GM19438 (cell line): ENCODE measurements around the gene C10orf90.

Experiments used
- ATAC-seq: cut with Tn5 transposase; IDR thresholded peaks from one replicate; pipeline ENCODE4 v1.9.1; 2021; ENCODE audit warnings: low read depth; ENCODE audit not compliant: unreplicated experiment

C10orf90 gene

GRCh38 chr10:126434235-126434634 is 236.3 kb downstream of the C10orf90 start:
- ATAC-seq, result no peak

DNA sequence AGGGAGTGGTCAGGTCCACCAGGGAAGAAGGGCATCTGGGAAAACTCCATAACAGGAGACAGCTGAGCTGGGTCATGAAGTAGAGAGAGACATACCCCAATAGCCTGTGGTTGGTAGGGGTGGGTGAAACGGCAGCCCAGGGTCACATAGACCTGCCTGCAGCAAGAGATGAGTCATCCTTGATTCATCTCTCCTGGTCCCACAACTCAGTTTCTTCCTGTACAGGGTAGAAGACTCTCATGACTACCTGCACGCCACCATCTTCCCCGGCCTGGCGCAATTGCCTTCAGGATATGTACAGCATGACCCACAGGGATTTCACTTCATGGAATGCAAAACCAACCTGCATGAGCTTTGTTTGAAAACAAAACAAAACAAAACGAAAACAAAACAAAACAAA is 237.1 kb downstream of the C10orf90 start:
- ATAC-seq, result no peak

GRCh38 chr10:126432507-126432906 is 238.0 kb downstream of the C10orf90 start:
- no peak for ATAC-seq

GRCh38 chr10:126431816-126432215 is 238.7 kb downstream of the C10orf90 start:
- ATAC-seq, result no peak

DNA sequence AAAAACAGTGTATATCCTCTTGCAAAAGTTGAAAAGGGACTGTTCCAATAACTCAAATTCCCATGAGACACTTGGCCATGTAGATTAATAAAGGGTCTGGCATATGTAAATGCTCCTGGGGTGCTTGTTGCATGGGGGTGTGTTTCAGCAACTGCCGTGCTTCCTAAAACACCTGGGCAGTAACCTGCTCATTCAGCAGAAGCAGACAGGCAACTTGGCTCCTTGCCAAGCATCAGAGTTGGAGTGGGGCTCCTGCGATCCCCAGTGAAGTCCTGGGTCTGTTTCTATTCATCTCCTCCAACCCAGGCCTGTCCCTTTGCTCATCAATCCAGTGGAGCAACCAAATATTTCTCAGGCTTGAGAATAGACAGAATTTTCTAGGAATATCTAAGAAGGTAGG is 240.0 kb downstream of the C10orf90 start:
- no peak for ATAC-seq

DNA sequence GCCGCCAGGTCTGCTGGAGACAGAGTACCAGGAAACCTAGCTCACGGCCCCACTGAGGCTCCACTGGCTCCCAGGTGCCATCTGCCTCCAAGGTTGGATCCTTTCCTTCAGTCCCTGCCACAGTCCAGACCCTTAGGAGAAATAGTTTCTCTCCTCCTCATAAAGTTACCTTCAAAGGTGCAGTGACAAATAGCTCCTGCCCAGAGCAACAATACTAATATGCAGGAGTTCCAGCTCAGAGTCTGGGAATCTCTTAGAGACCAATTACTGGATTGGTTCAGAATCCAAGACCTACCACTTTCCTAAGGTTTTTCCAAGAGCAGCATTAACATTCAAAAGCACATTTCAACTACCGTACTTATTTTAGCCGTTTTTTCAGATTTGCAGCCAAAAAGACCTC is 241.2 kb downstream of the C10orf90 start:
- no peak for ATAC-seq

- ATAC-seq, result no peak
Measured at GRCh38 chr10:126425489-126426065, 244.9 kb downstream of the C10orf90 start.

DNA sequence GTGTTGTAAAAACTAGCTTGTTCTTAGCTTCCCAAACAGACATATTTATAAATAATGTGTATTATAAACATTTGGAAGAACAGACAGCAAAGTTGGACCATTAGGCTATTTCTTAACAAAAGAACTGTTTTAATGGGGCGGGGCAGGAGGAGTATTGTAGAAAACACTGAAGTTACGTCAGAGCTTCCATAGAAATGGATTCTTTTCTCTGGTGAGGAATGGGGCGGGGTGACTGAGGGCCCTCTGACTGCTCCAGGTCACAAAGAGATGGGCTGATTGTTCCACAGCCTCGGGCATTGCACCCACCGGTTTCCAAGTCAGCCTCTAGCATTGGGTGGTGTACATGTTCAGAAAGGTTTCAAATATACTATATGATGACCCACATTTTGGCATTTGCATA is 245.5 kb downstream of the C10orf90 start:
- ATAC-seq, result no peak

- ATAC-seq, result no peak
Measured at GRCh38 chr10:126423732-126424491, 246.6 kb downstream of the C10orf90 start.

DNA sequence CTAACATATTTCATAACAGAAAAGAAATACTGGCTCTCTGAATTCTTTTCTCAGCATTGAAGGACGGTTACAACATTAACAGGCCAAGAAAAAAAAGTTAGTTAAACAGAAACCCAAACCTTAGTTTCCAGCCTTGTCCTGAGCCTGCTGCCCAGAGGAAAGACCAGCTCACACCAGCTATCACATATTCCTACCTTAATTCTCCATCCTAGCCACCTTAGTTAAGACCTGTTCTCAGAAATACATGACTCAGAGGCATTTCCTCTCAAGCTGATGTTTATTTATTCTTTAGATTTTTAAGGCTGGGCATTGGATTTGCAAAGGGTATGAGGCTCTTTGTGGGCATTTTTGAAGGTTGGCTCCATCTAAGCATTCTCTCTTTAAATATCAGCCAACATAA is 247.9 kb downstream of the C10orf90 start:
- ATAC-seq, result no peak

- ATAC-seq, result no peak
Measured at GRCh38 chr10:126421756-126422256, 248.7 kb downstream of the C10orf90 start.

GRCh38 chr10:126420567-126421300 is 249.8 kb downstream of the C10orf90 start:
- ATAC-seq, result no peak

DNA sequence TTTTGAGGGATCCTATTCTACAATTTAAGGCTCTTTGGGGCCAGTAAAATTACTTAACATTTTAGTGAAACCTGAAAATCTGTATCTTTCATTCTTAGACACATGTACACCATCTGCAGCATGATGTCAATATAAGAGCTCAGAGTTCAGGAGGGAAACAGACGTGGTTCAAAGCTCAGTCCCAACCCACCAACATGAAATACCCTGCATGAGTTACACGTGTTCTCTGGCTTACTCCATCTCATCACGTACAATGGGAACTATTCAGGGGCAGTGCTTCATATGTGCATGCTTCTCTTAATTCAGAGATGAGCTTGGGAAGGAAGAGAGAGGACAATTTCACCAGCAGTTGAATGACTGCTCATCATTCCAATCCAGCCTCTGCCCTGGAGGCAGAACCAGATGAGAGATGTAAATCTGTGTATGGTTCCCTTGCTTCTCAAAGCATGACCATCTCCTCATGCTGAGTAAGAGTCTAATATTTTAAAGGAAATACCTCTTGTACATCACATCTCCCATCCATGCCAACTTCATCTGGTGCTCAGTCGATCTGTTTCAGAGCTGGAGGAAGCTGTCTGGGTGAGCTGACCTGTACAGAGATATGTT is 253.2 kb downstream of the C10orf90 start:
- no peak for ATAC-seq

DNA sequence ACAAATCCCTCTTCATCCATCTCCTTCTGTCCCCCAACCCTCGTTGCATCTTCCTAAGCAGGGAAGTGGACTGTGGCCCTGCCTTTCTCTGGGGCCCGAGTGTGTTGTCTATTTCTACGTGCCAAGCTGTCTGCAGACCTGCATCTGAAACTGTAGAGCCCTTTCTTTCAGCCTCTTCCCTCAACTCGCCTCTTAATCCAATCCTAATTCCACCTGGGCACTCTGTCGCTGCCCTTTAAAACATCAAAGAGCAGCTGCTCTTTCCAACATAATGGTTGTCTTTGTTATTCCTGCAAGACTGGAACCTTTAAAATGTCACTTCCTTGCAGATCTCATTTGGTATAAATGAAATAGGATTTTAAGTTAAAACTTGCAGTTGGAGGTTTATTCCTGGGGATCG is 260.7 kb downstream of the C10orf90 start:
- no peak for ATAC-seq

GRCh38 chr10:126408953-126409641 is 261.4 kb downstream of the C10orf90 start:
- no peak for ATAC-seq

DNA sequence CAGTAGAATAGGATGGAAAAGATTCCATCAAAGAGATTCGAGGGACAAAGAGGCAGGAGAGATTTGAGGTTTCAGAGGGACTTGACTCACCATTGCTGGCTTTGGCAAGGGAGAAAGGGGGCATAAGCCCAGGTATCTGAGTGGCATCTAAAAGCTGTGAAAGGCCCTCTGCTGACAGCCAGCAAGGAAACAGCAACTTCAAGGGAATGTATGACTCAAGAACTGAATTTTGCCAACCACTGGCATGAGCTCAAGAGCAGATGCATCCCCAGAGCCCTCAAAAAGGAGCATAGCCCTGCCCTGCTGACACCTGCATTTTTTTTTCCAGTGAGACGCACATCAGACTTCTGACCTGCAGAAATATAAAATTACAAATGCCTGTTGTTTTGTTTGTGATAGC is 262.7 kb downstream of the C10orf90 start:
- ATAC-seq, result no peak

DNA sequence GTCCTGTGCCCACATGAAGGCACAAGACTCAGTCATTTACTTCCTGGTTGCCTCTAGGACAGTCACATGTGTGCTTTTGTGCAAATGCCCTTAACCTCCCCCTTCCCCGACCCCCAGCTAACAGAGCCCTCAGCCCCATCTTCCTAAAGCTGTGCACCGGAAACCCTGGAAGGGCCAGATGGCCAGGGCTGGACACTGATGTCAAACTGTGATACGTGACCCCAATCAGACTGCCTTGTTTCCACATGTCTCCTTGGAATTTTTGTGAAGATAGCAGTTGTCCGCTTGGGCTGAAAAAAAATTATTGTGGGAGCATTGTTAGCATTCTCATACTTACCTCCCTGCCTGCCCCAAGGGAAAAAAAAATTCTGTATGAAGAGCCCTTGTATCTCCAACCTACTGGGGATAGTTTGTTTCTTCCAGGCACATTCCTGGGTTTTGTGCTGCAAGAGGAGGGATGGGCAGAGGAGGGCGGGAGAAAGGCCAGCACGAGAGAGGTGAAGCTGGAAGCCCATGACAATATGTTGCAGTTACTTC is 265.2 kb downstream of the C10orf90 start:
- ATAC-seq, result no peak

- ATAC-seq, result no peak
Measured at GRCh38 chr10:126402721-126403695, 267.5 kb downstream of the C10orf90 start.

- no peak for ATAC-seq
Measured at GRCh38 chr10:126400641-126401040, 269.9 kb downstream of the C10orf90 start.
